ENCODE results near the gene NR2F6.

Gene NR2F6

GRCh38 chr19:17202249-17202648 is 43.5 kb downstream of the NR2F6 start (continued):
- no peak for TF ChIP-seq CREB5 (CRISPR knock-in tag; IDR thresholded peaks at IDR 0.05; ENCODE audit: low read depth)
- no peak for TF ChIP-seq POU6F1 (CRISPR knock-in tag; IDR thresholded peaks at IDR 0.05; ENCODE audit: borderline replicate concordance, low read depth)

- TF ChIP-seq POU6F1 (CRISPR knock-in tag; IDR thresholded peaks at IDR 0.05; ENCODE audit: borderline replicate concordance, low read depth) (no peak), GLIS3 (CRISPR knock-in tag; IDR thresholded peaks at IDR 0.05) (no peak), ZC3H10 (CRISPR knock-in tag; IDR thresholded peaks at IDR 0.05) (no peak), TCF4 (CRISPR knock-in tag; IDR thresholded peaks at IDR 0.05; ENCODE audit: borderline replicate concordance) (no peak), ZFP3 (CRISPR knock-in tag; IDR thresholded peaks at IDR 0.05) (no peak), ESRRG (CRISPR knock-in tag; IDR thresholded peaks at IDR 0.05) (no peak), TSHZ2 (CRISPR knock-in tag; IDR thresholded peaks at IDR 0.05) (no peak), PPARA (CRISPR knock-in tag; IDR thresholded peaks at IDR 0.05; ENCODE audit: borderline replicate concordance) (no peak), PATZ1 (CRISPR knock-in tag; IDR thresholded peaks at IDR 0.05; ENCODE audit: borderline replicate concordance) (no peak), ARNTL (CRISPR knock-in tag; IDR thresholded peaks at IDR 0.05; ENCODE audit: borderline replicate concordance, low read depth) (no peak), BACH2 (CRISPR knock-in tag; IDR thresholded peaks at IDR 0.05; ENCODE audit: borderline replicate concordance) (no peak), OSR1 (CRISPR knock-in tag; IDR thresholded peaks at IDR 0.05) (no peak)
- ATAC-seq, result no peak
These were observed 45.2 kb downstream of the NR2F6 start for GRCh38 chr19:17200408-17201079.

GRCh38 chr19:17197666-17198065 is 48.1 kb downstream of the NR2F6 start:
- ATAC-seq, result no peak
- TF ChIP-seq PATZ1 (CRISPR knock-in tag; IDR thresholded peaks at IDR 0.05; ENCODE audit: borderline replicate concordance) (no peak), ZFP30 (CRISPR knock-in tag; IDR thresholded peaks at IDR 0.05) (no peak), GLIS3 (CRISPR knock-in tag; IDR thresholded peaks at IDR 0.05) (no peak), CREB5 (CRISPR knock-in tag; IDR thresholded peaks at IDR 0.05; ENCODE audit: low read depth) (no peak), ARNTL (CRISPR knock-in tag; IDR thresholded peaks at IDR 0.05; ENCODE audit: borderline replicate concordance, low read depth) (no peak), CSRNP3 (CRISPR knock-in tag; IDR thresholded peaks at IDR 0.05) (no peak), TSHZ2 (CRISPR knock-in tag; IDR thresholded peaks at IDR 0.05) (no peak), TOX (CRISPR knock-in tag; IDR thresholded peaks at IDR 0.05; ENCODE audit: borderline replicate concordance) (no peak), TCF4 (CRISPR knock-in tag; IDR thresholded peaks at IDR 0.05; ENCODE audit: borderline replicate concordance) (no peak), BACH2 (CRISPR knock-in tag; IDR thresholded peaks at IDR 0.05; ENCODE audit: borderline replicate concordance) (no peak), ZC3H10 (CRISPR knock-in tag; IDR thresholded peaks at IDR 0.05) (no peak), ESRRG (CRISPR knock-in tag; IDR thresholded peaks at IDR 0.05) (no peak)
